Hepatocyte (in vitro differentiated cells): ENCODE measurements around the gene DOK1. TPM values are rescaled to one million over a fixed set of nuclear protein-coding genes. Genes with fewer than 3 reads are reported as not detected.
A peak's percentile ranks its signal among the peaks of the same experiment; 100 is the strongest.

Experiments
- DNase-seq: peaks from one replicate; pipeline ENCODE4 v3.0.0-alpha.2; 2016; ENCODE audit warnings: low spot score
- H2AFZ ChIP-seq: fragments of 200-600 bp; sonication (generic); 2 replicates; pipeline ENCODE4 v1.6.0; 2016; ENCODE audit warnings: antibody characterized with exemption, mild to moderate bottlenecking
- H3K27ac ChIP-seq: fragments of 200-600 bp; sonication (generic); 2 replicates; pipeline ENCODE4 v1.5.1; 2016; ENCODE audit warnings: mild to moderate bottlenecking
- H3K27me3 ChIP-seq: fragments of 200-600 bp; sonication (generic); 2 replicates; pipeline ENCODE4 v1.6.1; 2016
- H3K36me3 ChIP-seq: fragments of 200-600 bp; sonication (generic); replicated peaks from 2 replicates; pipeline ENCODE4 v1.5.1; 2016; ENCODE audit warnings: low read depth; ENCODE audit not compliant: insufficient read depth
- H3K4me1 ChIP-seq: fragments of 200-600 bp; sonication (generic); 2 replicates; pipeline ENCODE4 v1.5.1; 2016; ENCODE audit warnings: mild to moderate bottlenecking, moderate library complexity; ENCODE audit not compliant: insufficient read depth
- H3K4me2 ChIP-seq: fragments of 200-600 bp; sonication (generic); 2 replicates; pipeline ENCODE4 v1.6.0; 2016
- H3K4me3 ChIP-seq: fragments of 200-600 bp; sonication (generic); 2 replicates; pipeline ENCODE4 v1.5.1; 2016; ENCODE audit warnings: mild to moderate bottlenecking
- H3K79me2 ChIP-seq: fragments of 200-600 bp; sonication (generic); 2 replicates; pipeline ENCODE4 v1.6.0; 2017; ENCODE audit warnings: mild to moderate bottlenecking
- H3K9me2 ChIP-seq: fragments of 200-600 bp; sonication (generic); replicated peaks from 2 replicates; pipeline ENCODE4 v1.6.0; 2017; ENCODE audit warnings: mild to moderate bottlenecking; ENCODE audit not compliant: insufficient read depth
- H3K9me3 ChIP-seq: fragments of 200-600 bp; sonication (generic); 2 replicates; pipeline ENCODE4 v1.5.1; 2016; ENCODE audit warnings: low read depth, mild to moderate bottlenecking
- H4K20me1 ChIP-seq: fragments of 200-600 bp; sonication (generic); 2 replicates; pipeline ENCODE4 v1.6.0; 2016; ENCODE audit warnings: mild to moderate bottlenecking; ENCODE audit not compliant: insufficient read depth, poor library complexity, severe bottlenecking
- CTCF ChIP-seq: fragments of 200-600 bp; sonication (generic); IDR thresholded peaks from 2 replicates; pipeline ENCODE4 v1.5.1; 2016; ENCODE audit warnings: antibody characterized with exemption, mild to moderate bottlenecking; ENCODE audit not compliant: poor library complexity
- EZH2 ChIP-seq: fragments of 200-600 bp; sonication (generic); IDR thresholded peaks from 2 replicates; pipeline ENCODE4 v1.6.1; 2016; ENCODE audit warnings: antibody characterized with exemption, mild to moderate bottlenecking, borderline replicate concordance
- EZH2phosphoT487 ChIP-seq: fragments of 200-600 bp; sonication (generic); IDR thresholded peaks from one replicate; pipeline ENCODE4 v1.6.1; 2018; ENCODE audit warnings: antibody characterized with exemption, mild to moderate bottlenecking, low read depth, moderate library complexity; ENCODE audit not compliant: unreplicated experiment, severe bottlenecking
- WGBS: methylation state at CpG from one replicate; pipeline ENCODE4 v1.1.6; 2016; ENCODE audit warnings: low lambda C conversion rate; ENCODE audit errors: missing lambda C conversion rate; 5-methylcytosine and 5-hydroxymethylcytosine counted together
- polyA plus RNA-seq: library from polyadenylated mRNA; unstranded; fragments of >200 nt; fragmentation: Nextera tagmentation; extraction: Ambion mirVana; gene quantifications from 2 replicates; pipeline ENCODE4 v1.2.1, GENCODE V29; 2016
- total RNA-seq: library from RNA; depleted of rRNA; stranded (reverse); fragments of >200 nt; gene quantifications from 2 replicates; pipeline ENCODE4 v1.2.3, GENCODE V29; 2014

The DOK1 gene
- total and polyA plus RNA-seq, 2 experiments from 2014 or later = 8.0 to 11.4 TPM

DNA sequence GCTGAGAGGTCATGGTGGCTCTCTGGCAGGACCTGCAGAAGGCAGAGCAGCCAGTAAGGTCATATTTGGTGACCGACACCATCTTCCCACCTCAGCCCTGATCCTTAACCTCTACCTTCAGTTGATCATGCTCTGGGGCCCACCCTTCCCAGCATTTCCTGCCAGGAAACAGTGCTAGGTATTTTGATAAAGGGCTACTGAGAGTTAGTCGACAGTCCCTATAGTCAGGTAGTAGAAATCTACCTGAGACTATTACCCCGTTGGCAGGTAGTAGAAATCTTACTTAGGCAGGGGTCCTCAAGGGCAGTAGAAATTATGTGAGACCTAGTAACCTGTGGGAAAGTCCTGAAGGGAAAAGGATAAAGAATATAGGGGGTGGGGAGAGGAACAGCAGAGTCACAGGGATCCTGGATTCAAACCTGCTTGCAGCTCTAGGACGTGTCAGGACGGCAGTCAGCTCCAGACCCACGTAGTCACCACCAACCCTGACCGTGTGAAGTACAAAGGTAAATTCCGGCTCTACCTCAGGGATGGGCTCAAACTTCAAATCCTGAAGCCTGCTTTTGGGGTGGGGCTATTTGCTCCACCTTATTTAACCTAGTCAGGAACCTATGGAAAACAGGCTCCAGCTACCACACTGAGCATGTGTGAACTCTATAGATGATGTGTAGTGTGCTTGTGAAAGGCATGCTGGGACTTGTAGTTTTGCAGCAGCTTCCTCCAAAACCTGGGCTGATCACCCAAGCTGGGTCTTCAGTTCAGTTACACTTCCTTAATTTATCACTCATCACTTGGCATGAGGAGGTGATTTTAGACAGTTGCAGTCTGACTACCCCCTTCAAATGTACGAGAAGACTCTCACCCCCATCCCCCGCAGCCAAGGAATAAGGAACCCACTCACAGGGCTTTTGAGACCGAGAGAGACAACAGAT is 28.5 kb upstream of the DOK1 start, which contains the start of gene DQX1:
TSS of gene DQX1 (minus strand) at position 515 of the 932 bp plus-strand sequence. CDS start at position 13, 502 bp downstream.
- no peak within 1 kb of the TSS for H3K27ac ChIP-seq
- H4K20me1 ChIP-seq = peaks cover 7% of the 10 kb centered on the region
- DNase-seq = peak; percentile 32
- H3K9me2 ChIP-seq = no peaks in the 10 kb centered on the region
- no peaks in the 10 kb centered on the region for H3K36me3 ChIP-seq
- TF ChIP-seq CTCF (no peak), EZH2 (no peak), EZH2phosphoT487 (no peak)
- peaks cover 28% of the 10 kb centered on the region for H3K79me2 ChIP-seq
- no peaks in the 10 kb centered on the region for H3K27me3 ChIP-seq
- H3K4me3 ChIP-seq = no peak within 1 kb of the TSS
- H3K4me1 ChIP-seq = no peaks in the 10 kb centered on the region
- 94% methylated on average over 11 of the region's 11 CpGs for WGBS
- no peak within 1 kb of the TSS for H2AFZ ChIP-seq
- H3K4me2 ChIP-seq = peak within 1 kb of the TSS; percentile 10
- H3K9me3 ChIP-seq = no peaks in the 10 kb centered on the region

DNA sequence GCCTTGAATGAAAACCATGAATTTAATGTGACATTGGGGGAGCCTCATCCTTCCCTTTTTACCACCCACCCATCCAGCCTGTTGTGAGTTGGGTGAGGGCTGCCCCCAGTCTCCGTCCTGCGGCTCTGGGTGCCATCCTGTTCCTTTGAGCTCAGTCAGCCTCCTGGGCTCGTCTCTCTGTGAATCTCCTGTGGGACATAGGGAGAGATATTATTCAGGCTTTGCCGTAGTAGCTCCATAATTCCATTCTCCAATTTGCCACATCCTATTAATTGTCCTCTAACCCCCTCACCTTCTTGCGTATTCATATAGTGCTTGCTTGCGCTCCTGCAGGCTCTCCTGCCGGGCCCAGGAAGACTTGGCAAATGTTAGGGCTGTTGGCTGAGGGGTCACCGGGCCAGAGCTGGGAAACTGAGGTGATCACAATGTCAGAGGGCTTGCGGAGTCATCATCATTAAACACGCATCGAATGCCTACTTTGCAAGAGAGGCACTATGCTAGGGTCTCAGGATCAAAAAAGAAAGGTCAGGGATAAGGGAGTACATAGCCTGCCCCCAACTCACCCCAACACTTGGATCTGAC is 27.8 kb upstream of the DOK1 start:
- no peaks in the 10 kb centered on the region for H3K27me3 ChIP-seq
- no peak overlapping the region for H3K27ac ChIP-seq
- 97% methylated on average over 11 of the region's 11 CpGs for WGBS
- peaks cover 32% of the 10 kb centered on the region for H3K79me2 ChIP-seq
- DNase-seq = no peak
- no peaks in the 10 kb centered on the region for H3K9me3 ChIP-seq
- peaks cover 7% of the 10 kb centered on the region for H4K20me1 ChIP-seq
- H3K4me1 ChIP-seq = no peaks in the 10 kb centered on the region
- no peak overlapping the region for H3K4me3 ChIP-seq
- H3K9me2 ChIP-seq = no peaks in the 10 kb centered on the region
- no peak overlapping the region for H3K4me2 ChIP-seq
- no peak overlapping the region for H2AFZ ChIP-seq
- TF ChIP-seq CTCF = no peak
- TF ChIP-seq EZH2phosphoT487 = no peak
- H3K36me3 ChIP-seq = no peaks in the 10 kb centered on the region

- H3K4me2 ChIP-seq = peak overlapping the region; percentile 97
- H3K4me1 ChIP-seq = no peaks in the 10 kb centered on the region
- no peaks in the 10 kb centered on the region for H3K9me2 ChIP-seq
- no peak for DNase-seq
- H4K20me1 ChIP-seq = peaks cover 7% of the 10 kb centered on the region
- TF ChIP-seq EZH2 = no peak
- no peak for TF ChIP-seq EZH2phosphoT487
- TF ChIP-seq CTCF = no peak
- H2AFZ ChIP-seq = no peak overlapping the region
- no peak overlapping the region for H3K4me3 ChIP-seq
- no peaks in the 10 kb centered on the region for H3K9me3 ChIP-seq
- peaks cover 32% of the 10 kb centered on the region for H3K79me2 ChIP-seq
- 97% methylated on average over 9 of the region's 9 CpGs for WGBS
- H3K27me3 ChIP-seq = no peaks in the 10 kb centered on the region
- H3K27ac ChIP-seq = no peak overlapping the region
- no peaks in the 10 kb centered on the region for H3K36me3 ChIP-seq
These were observed 26.8 kb upstream of the DOK1 start for GRCh38 chr2:74527741-74528140.
